Calu3 (cell line): Measurements from ENCODE around the gene ACBD3. TPM values are rescaled to one million over a fixed set of nuclear protein-coding genes. Genes with fewer than 3 reads are reported as not detected.

Experiments
- BruUV-seq: library from RNA; stranded (reverse); fragments of 400-500 nt; replicated peaks from 2 replicates; lab custom pipeline; 2021; lab: Mats Ljungman, UMichigan
- CTCF ChIA-PET: fragments of 300-600 bp; sonication (Branson Sonifier 250); formaldehyde crosslinking; loops from one replicate; lab custom pipeline; 2022; ENCODE audit warnings: antibody characterized with exemption; lab: Charles Lee
- DNase-seq: peaks from one replicate; pipeline ENCODE4 v3.0.0; 2022
- H3K27ac Mint-ChIP-seq: one replicate; pipeline ENCODE4 v1.8.0; 2022; ENCODE audit warnings: mixed read lengths; ENCODE audit not compliant: unreplicated experiment
- H3K27me3 Mint-ChIP-seq: one replicate; pipeline ENCODE4 v1.8.0; 2022; ENCODE audit warnings: mixed read lengths; ENCODE audit not compliant: unreplicated experiment
- H3K36me3 Mint-ChIP-seq: one replicate; pipeline ENCODE4 v1.8.0; 2022; ENCODE audit warnings: mild to moderate bottlenecking, moderate library complexity, mixed read lengths; ENCODE audit not compliant: insufficient read depth, unreplicated experiment
- H3K4me1 Mint-ChIP-seq: one replicate; pipeline ENCODE4 v1.8.0; 2022; ENCODE audit warnings: mild to moderate bottlenecking, low read depth, mixed read lengths; ENCODE audit not compliant: unreplicated experiment
- H3K4me3 Mint-ChIP-seq: one replicate; pipeline ENCODE4 v1.8.0; 2022; ENCODE audit warnings: mild to moderate bottlenecking, low read depth, moderate library complexity, mixed read lengths; ENCODE audit not compliant: unreplicated experiment
- H3K9me3 Mint-ChIP-seq: one replicate; pipeline ENCODE4 v1.8.0; 2022; ENCODE audit warnings: low read depth, mixed read lengths; ENCODE audit not compliant: unreplicated experiment
- intact Hi-C: fragments of 100-400 bp; cut with micrococcal nuclease; formaldehyde crosslinking; loops from one replicate; pipeline ENCODE4 v1.10.0; 2022; ENCODE audit not compliant: unreplicated experiment
- total RNA-seq: library from RNA; stranded (reverse); gene quantifications from 2 replicates; pipeline ENCODE4 v1.2.3, GENCODE V29; 2022
- TF ChIP-seq, protein P1 (sequence below): fragments of 200-600 bp; IDR thresholded peaks from one replicate; pipeline ENCODE4 v1.8.0; 2022; ENCODE audit warnings: antibody characterized with exemption; ENCODE audit not compliant: unreplicated experiment

The ACBD3 gene
- total RNA-seq, 1 experiment from 2014 or later: 51.6 TPM

DNA sequence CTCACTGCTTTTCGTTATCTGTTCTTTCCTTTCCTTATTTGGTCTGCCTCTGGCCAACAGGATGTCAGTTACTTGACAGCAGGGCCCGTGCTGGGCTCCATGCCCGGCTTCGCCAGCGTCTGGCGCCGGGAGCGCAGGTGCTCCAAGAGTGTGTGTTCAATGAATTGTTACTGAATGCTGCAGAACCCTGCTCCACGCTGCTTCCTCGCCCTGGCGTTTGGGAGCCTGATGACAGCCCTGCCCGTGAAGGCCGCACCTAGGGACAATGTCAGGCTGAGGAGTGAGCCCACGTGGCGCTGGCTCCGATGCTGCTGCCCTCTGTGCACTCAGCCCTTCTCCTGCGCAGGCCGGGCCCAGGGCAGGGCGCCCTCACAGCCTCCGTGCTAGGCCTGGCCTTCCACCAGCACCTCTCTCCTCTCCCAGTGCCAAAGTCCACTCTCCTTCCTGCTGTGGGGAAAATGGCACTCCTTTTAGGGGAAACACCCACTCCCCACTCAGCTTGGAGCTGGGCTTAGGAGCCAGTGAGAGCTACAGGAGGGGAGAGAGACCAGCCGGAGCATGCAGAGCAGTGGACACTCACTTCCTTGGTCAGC, 51.4 kb downstream of the ACBD3 start:
- peak; percentile 57 for DNase-seq
- Mint-ChIP-seq H3K4me3 (peak overlapping the region; percentile 4), H3K4me1 (peaks cover 39% of the 10 kb centered on the region), H3K27me3 (no peaks in the 10 kb centered on the region), H3K9me3 (no peaks in the 10 kb centered on the region), H3K27ac (peak overlapping the region; percentile 33), H3K36me3 (peaks cover 19% of the 10 kb centered on the region)
- no TSS peak for BruUV-seq
- TF ChIP-seq, protein P1, sequence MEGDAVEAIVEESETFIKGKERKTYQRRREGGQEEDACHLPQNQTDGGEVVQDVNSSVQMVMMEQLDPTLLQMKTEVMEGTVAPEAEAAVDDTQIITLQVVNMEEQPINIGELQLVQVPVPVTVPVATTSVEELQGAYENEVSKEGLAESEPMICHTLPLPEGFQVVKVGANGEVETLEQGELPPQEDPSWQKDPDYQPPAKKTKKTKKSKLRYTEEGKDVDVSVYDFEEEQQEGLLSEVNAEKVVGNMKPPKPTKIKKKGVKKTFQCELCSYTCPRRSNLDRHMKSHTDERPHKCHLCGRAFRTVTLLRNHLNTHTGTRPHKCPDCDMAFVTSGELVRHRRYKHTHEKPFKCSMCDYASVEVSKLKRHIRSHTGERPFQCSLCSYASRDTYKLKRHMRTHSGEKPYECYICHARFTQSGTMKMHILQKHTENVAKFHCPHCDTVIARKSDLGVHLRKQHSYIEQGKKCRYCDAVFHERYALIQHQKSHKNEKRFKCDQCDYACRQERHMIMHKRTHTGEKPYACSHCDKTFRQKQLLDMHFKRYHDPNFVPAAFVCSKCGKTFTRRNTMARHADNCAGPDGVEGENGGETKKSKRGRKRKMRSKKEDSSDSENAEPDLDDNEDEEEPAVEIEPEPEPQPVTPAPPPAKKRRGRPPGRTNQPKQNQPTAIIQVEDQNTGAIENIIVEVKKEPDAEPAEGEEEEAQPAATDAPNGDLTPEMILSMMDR: no peak
- CTCF ChIA-PET: no interaction called here
- intact Hi-C loops: no loop called here

DNA sequence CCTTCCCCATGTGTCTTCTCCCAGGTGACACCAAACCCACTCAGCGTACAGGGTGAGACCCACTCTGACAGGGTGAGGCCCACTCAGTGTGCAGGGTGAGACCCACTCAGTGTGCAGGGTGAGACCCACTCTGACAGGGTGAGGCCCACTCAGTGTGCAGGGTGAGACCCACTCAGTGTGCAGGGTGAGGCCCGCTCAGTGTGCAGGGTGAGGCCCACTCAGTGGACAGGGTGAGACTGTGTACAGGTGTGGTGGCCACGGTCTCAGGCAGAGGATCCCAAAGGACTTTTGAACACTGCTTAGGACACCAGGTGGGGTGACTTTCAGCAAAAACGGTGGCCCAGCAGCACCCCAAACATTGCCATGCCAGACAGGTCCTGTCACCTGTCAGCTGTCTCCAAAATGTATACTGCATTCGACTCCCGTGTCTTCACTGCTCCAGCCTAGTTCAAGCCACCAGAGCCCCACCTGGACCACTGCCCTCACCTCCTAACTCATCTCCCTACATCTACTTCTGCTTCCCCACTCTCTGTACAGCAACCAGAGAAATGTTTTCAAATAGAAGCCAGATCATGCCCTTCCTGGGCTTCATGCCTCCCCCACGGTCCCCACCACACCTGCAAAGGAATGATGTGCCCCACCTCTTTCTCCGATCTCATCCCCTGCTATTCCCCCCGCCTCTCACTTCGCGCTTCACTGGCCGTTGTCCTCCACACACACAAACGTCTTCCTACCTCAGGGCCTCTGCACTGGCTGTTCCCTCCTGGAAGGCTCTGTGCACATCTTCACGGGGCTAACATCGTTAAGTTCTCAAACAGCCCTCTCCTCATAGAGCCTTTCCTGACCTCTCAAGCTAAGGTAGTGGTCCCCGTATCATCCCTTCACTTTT, 52.1 kb downstream of the ACBD3 start:
- Mint-ChIP-seq H3K4me3 (peak overlapping the region; percentile 4), H3K36me3 (peaks cover 19% of the 10 kb centered on the region), H3K4me1 (peaks cover 39% of the 10 kb centered on the region), H3K9me3 (no peaks in the 10 kb centered on the region), H3K27ac (peak overlapping the region; percentile 76), H3K27me3 (no peaks in the 10 kb centered on the region)
- TF ChIP-seq, protein P1: no peak
- CTCF ChIA-PET: interaction anchor here (1.1 to 2.0 kb wide), 2 partner anchors 9 to 11 kb away, joined by 5 to 6 read pairs; no protein-coding TSS in a partner anchor
- no peak for DNase-seq
- intact Hi-C loops: no loop called here
- no TSS peak for BruUV-seq

DNA sequence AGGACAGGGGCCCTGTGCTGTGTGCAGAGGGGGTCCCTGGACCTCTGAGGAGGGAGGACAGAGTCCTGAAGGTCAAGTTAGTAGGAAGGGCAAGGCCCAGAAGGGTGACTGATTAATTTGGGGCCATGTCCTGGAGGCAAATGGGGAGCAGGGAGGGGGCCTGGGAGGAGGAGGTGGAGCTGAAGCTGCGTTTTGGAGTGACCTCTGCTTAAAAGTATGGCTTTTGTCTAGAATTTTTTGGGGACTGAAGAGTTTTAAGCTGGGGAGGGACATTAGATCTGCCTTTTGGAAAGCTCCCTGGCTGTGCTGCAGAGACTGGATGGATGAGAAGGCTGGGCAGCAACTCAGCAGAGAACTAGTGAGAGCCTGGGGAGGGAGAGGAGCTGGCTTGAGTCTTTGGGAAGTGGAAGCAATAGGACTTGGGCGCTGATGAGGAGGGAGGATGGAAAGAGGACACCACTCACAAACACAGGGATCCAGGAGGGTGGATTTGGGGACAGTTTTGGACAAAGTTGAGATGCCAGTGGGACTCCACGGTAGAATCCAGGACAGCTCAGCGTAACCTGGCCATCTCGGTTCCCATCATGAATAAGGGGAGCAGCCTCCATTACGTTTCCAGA, 52.9 kb downstream of the ACBD3 start:
- Mint-ChIP-seq H3K9me3 (no peaks in the 10 kb centered on the region), H3K4me3 (peak overlapping the region; percentile 24), H3K27me3 (no peaks in the 10 kb centered on the region), H3K36me3 (peaks cover 21% of the 10 kb centered on the region), H3K4me1 (peaks cover 44% of the 10 kb centered on the region), H3K27ac (peak overlapping the region; percentile 76)
- TF ChIP-seq, protein P1: no peak
- intact Hi-C loops: no loop called here
- CTCF ChIA-PET: interaction anchor here (1.0 to 2.0 kb wide), 4 partner anchors 8 to 27 kb away, joined by 3 to 6 read pairs (median 5); no protein-coding TSS in a partner anchor
- no peak for DNase-seq
- no TSS peak for BruUV-seq

DNA sequence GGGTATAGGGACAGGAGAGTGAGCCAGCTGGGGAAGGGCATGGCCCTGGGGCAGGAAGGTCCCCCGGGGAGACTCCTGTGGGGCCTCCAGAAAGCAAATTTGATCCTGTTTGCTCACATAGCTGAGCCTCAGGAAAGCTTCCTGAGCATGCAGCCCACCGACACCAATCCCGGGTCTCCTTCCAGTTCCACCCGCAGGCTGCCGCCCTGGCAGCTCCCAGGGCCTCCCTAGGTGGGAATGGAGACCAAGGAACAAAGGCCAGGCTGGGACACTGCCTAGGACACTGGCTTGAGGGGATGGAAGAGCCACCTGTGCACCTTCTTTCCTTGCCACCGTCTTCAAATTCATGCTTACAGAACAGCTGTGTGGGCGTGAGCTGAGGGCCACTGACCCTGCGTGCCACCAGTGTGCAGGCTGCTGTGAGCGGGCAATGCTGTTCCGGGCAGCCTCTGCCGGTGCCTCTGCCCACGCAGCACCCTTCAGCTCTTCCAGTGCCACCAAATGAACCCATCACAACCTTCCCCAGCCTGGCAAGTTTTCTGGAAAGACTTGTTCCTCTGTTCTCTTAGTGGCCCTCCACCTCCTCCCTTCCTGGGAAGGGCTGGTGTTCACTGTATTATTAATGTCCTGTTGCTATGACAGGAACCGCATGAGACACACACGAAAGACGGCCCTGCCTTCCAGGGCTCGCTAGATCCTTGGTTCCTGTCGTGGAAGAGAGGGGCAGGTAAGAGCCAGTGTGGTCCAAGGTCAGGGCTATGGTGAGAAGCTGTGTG, 53.6 kb downstream of the ACBD3 start:
- TF ChIP-seq, protein P1: no peak
- DNase-seq: peak; percentile 75
- Mint-ChIP-seq H3K27ac (peak overlapping the region; percentile 76), H3K9me3 (no peaks in the 10 kb centered on the region), H3K36me3 (peaks cover 28% of the 10 kb centered on the region), H3K27me3 (no peaks in the 10 kb centered on the region), H3K4me3 (peak overlapping the region; percentile 24), H3K4me1 (peaks cover 51% of the 10 kb centered on the region)
- intact Hi-C loops: no loop called here
- no TSS peak for BruUV-seq
- CTCF ChIA-PET: interaction anchor here (0.9 to 2.0 kb wide), 6 partner anchors 8 to 71 kb away, joined by 3 to 6 read pairs (median 4); partner anchors contain the start of gene H3-3A
